Transverse colon (tissue), 4 donors: ENCODE results near the gene ZNF275. TPM values are rescaled to one million over a fixed set of nuclear protein-coding genes. Genes with fewer than 3 reads are reported as not detected.

Source experiments
- DNase-seq: peaks from one replicate; pipeline ENCODE4 v3.0.0-alpha.2; 2019
- H3K27ac ChIP-seq, 4 donors: fragments of 200-600 bp; sonication (generic); 2 replicates each; pipeline ENCODE4 v1.5.1; 2016 to 2018; ENCODE audit warnings: inconsistent platforms in 4 of 4
- H3K27me3 ChIP-seq: fragments of 200-600 bp; sonication (generic); 2 replicates; pipeline ENCODE4 v1.5.1; 2017; ENCODE audit warnings: inconsistent platforms
- H3K36me3 ChIP-seq, 4 donors: fragments of 200-600 bp; sonication (generic); 2 replicates each; pipeline ENCODE4 v1.5.1; 2017 to 2019; ENCODE audit warnings: inconsistent platforms in 4 of 4
- H3K4me1 ChIP-seq, 4 donors: fragments of 200-600 bp; sonication (generic); 2 replicates each; pipeline ENCODE4 v1.5.1; 2017 to 2020; ENCODE audit warnings: inconsistent platforms in 4 of 4
- H3K4me3 ChIP-seq, 4 donors: fragments of 200-600 bp; sonication (generic); 1 replicate in 1 of 4; 2 replicates in 3 of 4; pipeline versions ENCODE4 v1.5.1 to v1.6.1; 2017 to 2019; ENCODE audit warnings: inconsistent platforms in 4 of 4
- H3K9me3 ChIP-seq, 2 donors: fragments of 200-600 bp; sonication (generic); 2 replicates each; pipeline ENCODE4 v1.5.1; 2017 to 2019; ENCODE audit warnings: inconsistent platforms in 2 of 2
- CTCF ChIP-seq, 5 experiments: fragments of 200-600 bp in 3 of 5; fragments of 450-650 bp in 2 of 5; sonication (generic) in 3 of 5; IDR thresholded peaks; 1 replicate in 2 of 5; 2 replicates in 3 of 5; pipeline ENCODE4 v1.5.1; 2016 to 2017; ENCODE audit warnings: antibody characterized with exemption in 5 of 5, inconsistent platforms in 3 of 5, mild to moderate bottlenecking in 2 of 5, moderate library complexity in 1 of 5
- EP300 ChIP-seq: sonication (generic); formaldehyde crosslinking; IDR thresholded peaks from one replicate; pipeline ENCODE4 v1.6.1; 2017; ENCODE audit warnings: antibody characterized with exemption, low read depth
- POLR2A ChIP-seq: fragments of 450-650 bp; IDR thresholded peaks from one replicate; pipeline ENCODE4 v1.6.1; 2016; ENCODE audit warnings: antibody characterized with exemption, mild to moderate bottlenecking, moderate library complexity
- POLR2AphosphoS5 ChIP-seq, 3 donors: sonication (generic); formaldehyde crosslinking; IDR thresholded peaks; one replicate each; pipeline ENCODE4 v1.6.1; 2016; ENCODE audit warnings: antibody characterized with exemption in 3 of 3
- WGBS, 2 donors: methylation state at CpG; one replicate each; pipeline ENCODE4 v1.1.5; 2018; ENCODE audit warnings: low coverage in 1 of 2; 5-methylcytosine and 5-hydroxymethylcytosine counted together
- in situ Hi-C, 4 donors: fragments of 200-750 bp; cut with MboI; loops; one replicate each; pipeline versions ENCODE4 v1.15.0 to v1.15.1; 2017; ENCODE audit warnings: low sequenced_read_pairs in 3 of 4, low pct_ligation_motif_present in 1 of 4, low pct_unique_long_range_greater_than_20kb in 1 of 4
- intact Hi-C: fragments of 100-400 bp; cut with DNase I; formaldehyde crosslinking; loops from one replicate; pipeline ENCODE4 v1.15.1; 2023; ENCODE audit warnings: low total_unique reads
- total RNA-seq, 4 donors: library from RNA; depleted of rRNA; stranded (reverse); fragments of >200 nt; gene quantifications; one replicate each; pipeline ENCODE4 v1.1.0, GENCODE V29; 2016

The ZNF275 gene
- total RNA-seq, 4 donors from 2014 or later: 5.6 to 8.8 (median 7.1) TPM

- intact Hi-C loops: no loop called here
- no peaks in the 10 kb centered on the region for H3K27me3 ChIP-seq
- TF ChIP-seq EP300 (no peak), CTCF (IDR thresholded peaks at IDR 0.05) (no peak), POLR2AphosphoS5 (IDR thresholded peaks at IDR 0.05) (no peak), POLR2A (no peak)
- no peaks in the 10 kb centered on the region for H3K36me3 ChIP-seq
- no peaks in the 10 kb centered on the region for H3K4me1 ChIP-seq
- H3K9me3 ChIP-seq: no peaks in the 10 kb centered on the region
- WGBS, 2 donors: 64 to 75% methylated on average over 4 to 5 of the region's 5 CpGs
- in situ Hi-C loops: loop anchor here in 1 of 4 donors (25.0 kb wide), 1 partner anchor 205 kb away; no protein-coding TSS in a partner anchor
- no peak overlapping the region for H3K27ac ChIP-seq
- H3K4me3 ChIP-seq: no peak overlapping the region
- DNase-seq: no peak
These were observed 33.1 kb downstream of the ZNF275 start for GRCh38 chrX:153366878-153367538.

- TF ChIP-seq POLR2AphosphoS5 (IDR thresholded peaks at IDR 0.05): no peak
- TF ChIP-seq POLR2A: no peak
- TF ChIP-seq EP300: no peak
- no peak for TF ChIP-seq CTCF (IDR thresholded peaks at IDR 0.05)
- no peak for DNase-seq
- in situ Hi-C loops (loop anchor here in 1 of 4 donors (25.0 kb wide), 1 partner anchor 208 kb away; no protein-coding TSS in a partner anchor), intact Hi-C loops (no loop called here)
- Histone ChIP-seq H3K4me3 (no peak overlapping the region), H3K9me3 (no peaks in the 10 kb centered on the region), H3K27ac (no peak overlapping the region), H3K36me3 (no peaks in the 10 kb centered on the region), H3K4me1 (no peaks in the 10 kb centered on the region), H3K27me3 (no peaks in the 10 kb centered on the region)
- 24 to 66% methylated on average over 2 to 8 of the region's 8 CpGs for WGBS, 2 donors
These were observed 36.5 kb downstream of the ZNF275 start for GRCh38 chrX:153370293-153371055.

DNA sequence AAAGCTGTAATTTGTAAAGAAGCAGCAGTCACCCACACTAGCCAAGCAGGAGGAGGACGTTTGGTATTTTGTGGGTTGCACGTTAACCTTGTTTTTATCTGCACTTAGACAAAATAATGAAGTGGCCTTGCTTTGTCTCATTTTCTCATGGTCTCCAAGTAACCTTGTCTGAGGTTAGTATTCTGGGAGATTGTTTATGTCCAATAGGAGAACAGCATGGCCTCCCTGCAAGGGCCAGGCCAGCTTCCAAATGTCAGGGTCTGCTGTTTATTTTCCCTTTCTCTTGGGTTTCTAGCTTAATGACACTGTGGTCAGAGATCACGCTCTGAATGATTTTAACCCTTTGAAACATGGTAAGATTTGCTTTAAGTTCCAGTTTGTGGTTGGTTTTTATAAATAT lies 37.3 kb downstream of the ZNF275 start:
- no peak overlapping the region for H3K27ac ChIP-seq
- in situ Hi-C loops: loop anchor here in 1 of 4 donors (25.0 kb wide), 1 partner anchor 209 kb away; no protein-coding TSS in a partner anchor
- TF ChIP-seq POLR2A (no peak), POLR2AphosphoS5 (IDR thresholded peaks at IDR 0.05) (no peak), EP300 (no peak), CTCF (IDR thresholded peaks at IDR 0.05) (no peak)
- intact Hi-C loops: no loop called here
- H3K36me3 ChIP-seq: no peaks in the 10 kb centered on the region
- no peak for DNase-seq
- WGBS, 2 donors: 64% methylated on average over 3 of the region's 3 CpGs; no CpG with 5 or more reads in 1 of the 2 donors
- no peak overlapping the region for H3K4me3 ChIP-seq
- no peaks in the 10 kb centered on the region for H3K9me3 ChIP-seq
- H3K4me1 ChIP-seq: no peaks in the 10 kb centered on the region
- no peaks in the 10 kb centered on the region for H3K27me3 ChIP-seq

GRCh38 chrX:153372949-153373348 lies 39.0 kb downstream of the ZNF275 start:
- Histone ChIP-seq H3K4me1 (no peaks in the 10 kb centered on the region), H3K9me3 (no peaks in the 10 kb centered on the region), H3K27ac (no peak overlapping the region), H3K36me3 (no peaks in the 10 kb centered on the region), H3K4me3 (no peak overlapping the region), H3K27me3 (no peaks in the 10 kb centered on the region)
- intact Hi-C loops: no loop called here
- in situ Hi-C loops: loop anchor here in 1 of 4 donors (25.0 kb wide), 1 partner anchor 211 kb away; no protein-coding TSS in a partner anchor
- no peak for TF ChIP-seq CTCF (IDR thresholded peaks at IDR 0.05)
- no peak for TF ChIP-seq EP300
- TF ChIP-seq POLR2AphosphoS5 (IDR thresholded peaks at IDR 0.05): no peak
- no peak for TF ChIP-seq POLR2A
- no peak for DNase-seq
